K562 (cell line): ENCODE measurements around the gene NDUFA13. TPM values are rescaled to one million over a fixed set of nuclear protein-coding genes. Genes with fewer than 3 reads are reported as not detected.
A peak's percentile ranks its signal among the peaks of the same experiment; 100 is the strongest.

Source experiments
- C11orf30 ChIP-seq: fragments of 450-650 bp; IDR thresholded peaks from 2 replicates; pipeline ENCODE4 v1.6.1; 2016; ENCODE audit warnings: low read depth, mild to moderate bottlenecking
- CGGBP1 ChIP-seq: fragments of 250-450 bp; sonication (Bioruptor Pico); IDR thresholded peaks from 2 replicates; pipeline ENCODE4 v1.9.0; 2021; ENCODE audit warnings: mild to moderate bottlenecking
- CHD2 ChIP-seq: IDR thresholded peaks from 2 replicates; pipeline ENCODE4 v1.6.1; 2011; ENCODE audit warnings: low read depth, low read length
- FUS ChIP-seq: fragments of 200-400 bp; formaldehyde crosslinking; optimal IDR thresholded peaks from 2 replicates; pipeline ENCODE3; 2017; ENCODE audit warnings: low read depth, low read length
- JUN ChIP-seq, 2 experiments: sonication (generic) in 1 of 2; formaldehyde crosslinking in 1 of 2; IDR thresholded peaks; 2 replicates each; pipeline versions ENCODE4 v1.6.1 to v1.8.0; 2012 to 2022; ENCODE audit warnings: borderline replicate concordance in 2 of 2, mild to moderate bottlenecking in 2 of 2, improper control_type of control experiment in 1 of 2, low read depth in 1 of 2, low read length in 1 of 2, missing genetic modification reagents in 1 of 2
- MNT ChIP-seq, 2 experiments: fragments of 450-650 bp; conservative IDR thresholded peaks; 2 replicates each; pipeline ENCODE4 v1.6.1; 2017; ENCODE audit warnings: mild to moderate bottlenecking in 2 of 2, moderate library complexity in 2 of 2
- NR2F6 ChIP-seq: fragments of 450-650 bp; formaldehyde crosslinking; IDR thresholded peaks from 2 replicates; pipeline ENCODE4 v1.4.0; 2020; ENCODE audit warnings: mild to moderate bottlenecking
- NR3C1 ChIP-seq: sonication (generic); formaldehyde crosslinking; IDR thresholded peaks from 2 replicates; pipeline ENCODE4 v1.8.1; 2022; ENCODE audit warnings: missing genetic modification reagents
- RBM22 ChIP-seq: fragments of 200-400 bp; formaldehyde crosslinking; IDR thresholded peaks from 2 replicates; pipeline ENCODE4 v1.6.1; 2018; ENCODE audit warnings: low read length, low read depth; ENCODE audit not compliant: poor library complexity, severe bottlenecking
- SREBF2 ChIP-seq: sonication (generic); formaldehyde crosslinking; IDR thresholded peaks from 2 replicates; pipeline ENCODE4 v1.4.0; 2020; ENCODE audit warnings: mild to moderate bottlenecking, missing genetic modification reagents
- TOE1 ChIP-seq, 2 experiments: fragments of 450-650 bp in 1 of 2; sonication (generic) in 1 of 2; formaldehyde crosslinking in 1 of 2; IDR thresholded peaks; 2 replicates each; pipeline versions ENCODE4 v1.7.1 to v1.8.0; 2016 to 2022; ENCODE audit warnings: borderline replicate concordance in 2 of 2, mild to moderate bottlenecking in 2 of 2, antibody characterized with exemption in 1 of 2, inconsistent platforms in 1 of 2, low read depth in 1 of 2, missing genetic modification reagents in 1 of 2, moderate library complexity in 1 of 2
- ZBTB17 ChIP-seq: fragments of 450-650 bp; formaldehyde crosslinking; IDR thresholded peaks from 2 replicates; pipeline ENCODE4 v1.4.0; 2020; ENCODE audit warnings: mild to moderate bottlenecking
- ZKSCAN3 ChIP-seq: fragments of 250-450 bp; sonication (Bioruptor Pico); IDR thresholded peaks from 2 replicates; pipeline ENCODE4 v1.4.0; 2020
- ZNF274 ChIP-seq: IDR thresholded peaks from 2 replicates; pipeline ENCODE4 v1.6.1; 2011; ENCODE audit warnings: low read depth, mild to moderate bottlenecking, low read length, moderate library complexity, borderline replicate concordance
- ZNF324 ChIP-seq: fragments of 250-450 bp; sonication (Bioruptor Pico); IDR thresholded peaks from 2 replicates; pipeline ENCODE4 v1.4.0; 2020; ENCODE audit warnings: mild to moderate bottlenecking
- polyA plus RNA-seq, 8 experiments: library from polyadenylated mRNA; depleted of rRNA in 4 of 8; stranded (reverse) in 5 of 8; unstranded in 3 of 8; fragments of >200 nt; fragmentation: Nextera tagmentation in 2 of 8; fragmentation: Illumina TruSeq in 1 of 8; extraction: Ambion mirVana in 2 of 8; extraction: Trizol in 1 of 8; gene quantifications; 2 replicates each; pipeline versions ENCODE4 v1.2.1 to v1.2.3, GENCODE V29; 2011 to 2014; ENCODE audit warnings: inconsistent platforms in 1 of 8, missing spikeins in 1 of 8
- total RNA-seq, 7 experiments: library from RNA; depleted of rRNA in 6 of 7; stranded (reverse); fragments of >200 nt in 6 of 7; fragmentation: Illumina TruSeq in 2 of 7; extraction: Trizol in 2 of 7; gene quantifications; 2 replicates each; pipeline versions ENCODE4 v1.2.1 to v1.2.3, GENCODE V29; 2011 to 2021; ENCODE audit warnings: low replicate concordance in 1 of 7
- TF ChIP-seq, protein P1 (sequence below): fragments of 250-450 bp; sonication (Bioruptor Pico); IDR thresholded peaks from 2 replicates; pipeline ENCODE4 v1.8.0; 2022; ENCODE audit warnings: inconsistent platforms, mild to moderate bottlenecking, moderate library complexity, borderline replicate concordance
- TF ChIP-seq, protein P2 (sequence below): fragments of 200-800 bp; sonication (Bioruptor generic); IDR thresholded peaks from 2 replicates; pipeline ENCODE4 v1.6.1; 2017; ENCODE audit warnings: missing genetic modification characterization, missing compliant biosample characterization
- TF ChIP-seq, protein P3 (sequence below): fragments of 450-650 bp; IDR thresholded peaks from 2 replicates; pipeline ENCODE4 v1.6.1; 2016; ENCODE audit warnings: antibody characterized with exemption
- TF ChIP-seq, protein P4 (sequence below): fragments of 250-450 bp; sonication (Bioruptor Pico); IDR thresholded peaks from 2 replicates; pipeline ENCODE4 v1.8.0; 2022; ENCODE audit warnings: inconsistent platforms

Gene NDUFA13
- total and polyA plus RNA-seq, 9 of the 15 experiments (the other 6 are each of a cell fraction or from before 2014, with no cell fraction given), result 146 to 596 (median 429) TPM

DNA sequence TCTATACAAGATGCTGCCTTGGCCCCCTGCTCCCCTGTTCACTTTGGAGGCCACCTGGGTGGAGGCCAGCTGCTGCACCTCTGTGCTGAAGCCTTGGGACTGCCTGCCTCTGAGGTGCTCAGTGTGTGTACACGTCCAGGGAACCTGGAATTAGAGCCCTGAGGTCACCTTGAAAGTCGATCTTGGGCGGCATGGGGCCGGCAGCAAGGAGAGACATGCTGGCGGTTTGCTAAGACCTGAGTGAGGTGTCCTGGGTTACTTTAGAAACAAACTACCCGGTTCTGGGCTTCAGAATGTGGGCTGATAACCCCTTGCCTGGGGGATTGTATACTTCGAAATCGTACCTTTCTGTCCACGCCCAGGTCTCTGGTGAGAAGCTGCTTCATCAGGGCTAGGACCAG is 26.2 kb upstream of the NDUFA13 start (continued):
- no peak for TF ChIP-seq MNT (conservative IDR thresholded peaks at IDR 0.05)
- no peak for TF ChIP-seq CHD2
- no peak for TF ChIP-seq ZBTB17 (CRISPR knock-in tag)
- no peak for TF ChIP-seq FUS
- TF ChIP-seq RBM22, result no peak
- no peak for TF ChIP-seq CGGBP1 (CRISPR knock-in tag)
- TF ChIP-seq, protein P1, sequence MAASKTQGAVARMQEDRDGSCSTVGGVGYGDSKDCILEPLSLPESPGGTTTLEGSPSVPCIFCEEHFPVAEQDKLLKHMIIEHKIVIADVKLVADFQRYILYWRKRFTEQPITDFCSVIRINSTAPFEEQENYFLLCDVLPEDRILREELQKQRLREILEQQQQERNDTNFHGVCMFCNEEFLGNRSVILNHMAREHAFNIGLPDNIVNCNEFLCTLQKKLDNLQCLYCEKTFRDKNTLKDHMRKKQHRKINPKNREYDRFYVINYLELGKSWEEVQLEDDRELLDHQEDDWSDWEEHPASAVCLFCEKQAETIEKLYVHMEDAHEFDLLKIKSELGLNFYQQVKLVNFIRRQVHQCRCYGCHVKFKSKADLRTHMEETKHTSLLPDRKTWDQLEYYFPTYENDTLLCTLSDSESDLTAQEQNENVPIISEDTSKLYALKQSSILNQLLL (CRISPR knock-in tag), result no peak
- no peak for TF ChIP-seq ZNF274
- TF ChIP-seq NR3C1 (CRISPR knock-in tag), result no peak
- no peak for TF ChIP-seq SREBF2
- no peak for TF ChIP-seq TOE1 (IDR thresholded peaks at IDR 0.05; ENCODE audit: borderline replicate concordance)
- 0 out of 2 replicates have a peak, but pooled peaks have one; percentile 13 for TF ChIP-seq TOE1 (CRISPR knock-in tag; IDR thresholded peaks at IDR 0.05; ENCODE audit: borderline replicate concordance, low read depth)
- TF ChIP-seq, protein P2, sequence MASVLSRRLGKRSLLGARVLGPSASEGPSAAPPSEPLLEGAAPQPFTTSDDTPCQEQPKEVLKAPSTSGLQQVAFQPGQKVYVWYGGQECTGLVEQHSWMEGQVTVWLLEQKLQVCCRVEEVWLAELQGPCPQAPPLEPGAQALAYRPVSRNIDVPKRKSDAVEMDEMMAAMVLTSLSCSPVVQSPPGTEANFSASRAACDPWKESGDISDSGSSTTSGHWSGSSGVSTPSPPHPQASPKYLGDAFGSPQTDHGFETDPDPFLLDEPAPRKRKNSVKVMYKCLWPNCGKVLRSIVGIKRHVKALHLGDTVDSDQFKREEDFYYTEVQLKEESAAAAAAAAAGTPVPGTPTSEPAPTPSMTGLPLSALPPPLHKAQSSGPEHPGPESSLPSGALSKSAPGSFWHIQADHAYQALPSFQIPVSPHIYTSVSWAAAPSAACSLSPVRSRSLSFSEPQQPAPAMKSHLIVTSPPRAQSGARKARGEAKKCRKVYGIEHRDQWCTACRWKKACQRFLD (CRISPR knock-in tag), result no peak
- TF ChIP-seq ZNF324 (CRISPR knock-in tag), result no peak
- TF ChIP-seq, protein P3, sequence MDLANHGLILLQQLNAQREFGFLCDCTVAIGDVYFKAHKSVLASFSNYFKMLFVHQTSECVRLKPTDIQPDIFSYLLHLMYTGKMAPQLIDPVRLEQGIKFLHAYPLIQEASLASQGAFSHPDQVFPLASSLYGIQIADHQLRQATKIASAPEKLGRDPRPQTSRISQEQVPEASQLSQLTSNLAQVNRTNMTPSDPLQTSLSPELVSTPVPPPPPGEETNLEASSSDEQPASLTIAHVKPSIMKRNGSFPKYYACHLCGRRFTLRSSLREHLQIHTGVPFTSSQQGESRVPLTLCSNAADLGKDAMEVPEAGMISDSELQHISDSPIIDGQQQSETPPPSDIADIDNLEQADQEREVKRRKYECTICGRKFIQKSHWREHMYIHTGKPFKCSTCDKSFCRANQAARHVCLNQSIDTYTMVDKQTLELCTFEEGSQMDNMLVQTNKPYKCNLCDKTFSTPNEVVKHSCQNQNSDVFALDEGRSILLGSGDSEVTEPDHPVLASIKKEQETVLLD, result no peak
- no peak for TF ChIP-seq ZKSCAN3
- no peak for TF ChIP-seq C11orf30
- no peak for TF ChIP-seq JUN (IDR thresholded peaks at IDR 0.05; ENCODE audit: borderline replicate concordance, low read depth, low read length)
- TF ChIP-seq JUN (CRISPR knock-in tag; IDR thresholded peaks at IDR 0.05; ENCODE audit: borderline replicate concordance), result no peak
- no peak for TF ChIP-seq NR2F6 (CRISPR knock-in tag)
- TF ChIP-seq, protein P4, sequence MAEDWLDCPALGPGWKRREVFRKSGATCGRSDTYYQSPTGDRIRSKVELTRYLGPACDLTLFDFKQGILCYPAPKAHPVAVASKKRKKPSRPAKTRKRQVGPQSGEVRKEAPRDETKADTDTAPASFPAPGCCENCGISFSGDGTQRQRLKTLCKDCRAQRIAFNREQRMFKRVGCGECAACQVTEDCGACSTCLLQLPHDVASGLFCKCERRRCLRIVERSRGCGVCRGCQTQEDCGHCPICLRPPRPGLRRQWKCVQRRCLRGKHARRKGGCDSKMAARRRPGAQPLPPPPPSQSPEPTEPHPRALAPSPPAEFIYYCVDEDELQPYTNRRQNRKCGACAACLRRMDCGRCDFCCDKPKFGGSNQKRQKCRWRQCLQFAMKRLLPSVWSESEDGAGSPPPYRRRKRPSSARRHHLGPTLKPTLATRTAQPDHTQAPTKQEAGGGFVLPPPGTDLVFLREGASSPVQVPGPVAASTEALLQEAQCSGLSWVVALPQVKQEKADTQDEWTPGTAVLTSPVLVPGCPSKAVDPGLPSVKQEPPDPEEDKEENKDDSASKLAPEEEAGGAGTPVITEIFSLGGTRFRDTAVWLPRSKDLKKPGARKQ (CRISPR knock-in tag), result 0 out of 2 replicates have a peak, but pooled peaks have one; percentile 45
